ENCODE data around the gene VKORC1. TPM values are rescaled to one million over a fixed set of nuclear protein-coding genes. Genes with fewer than 3 reads are reported as not detected.

VKORC1 gene
- total and polyA plus RNA-seq, 2 of the 8 experiments (the other 6 are each of a cell fraction or from before 2014, with no cell fraction given) = 84.1 to 483 TPM

GRCh38 chr16:31114468-31114867 lies 19.9 kb upstream of the VKORC1 start (continued):
- no peak for TF ChIP-seq E2F6 (IDR thresholded peaks at IDR 0.05)
- TF ChIP-seq MAX (IDR thresholded peaks at IDR 0.05) = no peak
- no peak for TF ChIP-seq EGR1 (IDR thresholded peaks at IDR 0.05; ENCODE audit: borderline replicate concordance, low read depth, low read length)
- TF ChIP-seq FOSL1 (IDR thresholded peaks at IDR 0.05; ENCODE audit: insufficient read depth, low read depth, low read length) = no peak
- no peak for TF ChIP-seq KDM1A (IDR thresholded peaks at IDR 0.05; ENCODE audit: borderline replicate concordance, low read length)
- no peak for TF ChIP-seq CHD2 (IDR thresholded peaks at IDR 0.05; ENCODE audit: low read length)
